ENCODE results near the gene C1orf74.

C1orf74 gene

GRCh38 chr1:209769171-209769904 lies 15.0 kb downstream of the C1orf74 start:
- DNase-seq: no peak

GRCh38 chr1:209768354-209768774 lies 16.0 kb downstream of the C1orf74 start:
- no peak for DNase-seq

- no peak for DNase-seq
Observed at GRCh38 chr1:209767706-209768105, 16.7 kb downstream of the C1orf74 start.

GRCh38 chr1:209767096-209767495 lies 17.3 kb downstream of the C1orf74 start:
- DNase-seq: no peak

- no peak for DNase-seq
Observed at GRCh38 chr1:209766051-209766450, 18.3 kb downstream of the C1orf74 start.

- DNase-seq: no peak
Observed at GRCh38 chr1:209761011-209761635, 23.2 kb downstream of the C1orf74 start.

- no peak for DNase-seq
Observed at GRCh38 chr1:209759829-209760359, 24.5 kb downstream of the C1orf74 start.

- DNase-seq: no peak
Observed at GRCh38 chr1:209758400-209758799, 26.0 kb downstream of the C1orf74 start.

GRCh38 chr1:209756615-209757445 lies 27.5 kb downstream of the C1orf74 start:
- DNase-seq: no peak

- DNase-seq: no peak
Observed at GRCh38 chr1:209755926-209756614, 28.3 kb downstream of the C1orf74 start, which contains the start of gene TRAF3IP3. TRAF3IP3 (plus strand) TSS chr1:209756053; CDS start chr1:209760040, 3,987 bp downstream.

- DNase-seq: no peak
Observed at GRCh38 chr1:209755256-209755655, 29.1 kb downstream of the C1orf74 start.

- no peak for DNase-seq
Observed at GRCh38 chr1:209752890-209753289, 31.5 kb downstream of the C1orf74 start.

- DNase-seq: no peak
Observed at GRCh38 chr1:209751627-209752231, 32.6 kb downstream of the C1orf74 start.

GRCh38 chr1:209749670-209750323 lies 34.6 kb downstream of the C1orf74 start:
- no peak for DNase-seq

- DNase-seq: no peak
Observed at GRCh38 chr1:209749205-209749604, 35.2 kb downstream of the C1orf74 start.

- no peak for DNase-seq
Observed at GRCh38 chr1:209748620-209749019, 35.7 kb downstream of the C1orf74 start.

GRCh38 chr1:209747580-209748262 lies 36.6 kb downstream of the C1orf74 start:
- no peak for DNase-seq

- no peak for DNase-seq
Observed at GRCh38 chr1:209746451-209747165, 37.8 kb downstream of the C1orf74 start.

GRCh38 chr1:209743145-209743482 lies 41.2 kb downstream of the C1orf74 start:
- DNase-seq: no peak

- DNase-seq: no peak
Observed at GRCh38 chr1:209742409-209743144, 41.8 kb downstream of the C1orf74 start.
